Stimulated activated CD4-positive, alpha-beta T cell treated with anti-CD3 and anti-CD28 coated beads, Interleukin-15, amount 100 ng/mL, for 1 hour (primary cell): Measurements from ENCODE around the gene CDK5RAP2.
"Not testable (repeated sequence)": the region's sequence is repeated elsewhere in the genome, so short reads cannot be mapped to it uniquely, and the experiment has no call there.

Source experiments
- DNase-seq, 2 donors: peaks; one replicate each; pipeline ENCODE4 v3.0.0-alpha.2; 2020; ENCODE audit warnings: low read depth in 1 of 2, low spot score in 1 of 2

Gene CDK5RAP2

GRCh38 chr9:120580051-120580896 is at the start of gene CDK5RAP2:
CDK5RAP2 (minus strand) TSS chr9:120580167; CDS start chr9:120579978, 189 bp downstream.
- DNase-seq: peak; percentile 81

- DNase-seq: not testable (repeated sequence)
Measured at GRCh38 chr9:120628925-120629497, 49.0 kb upstream of the CDK5RAP2 start.

GRCh38 chr9:120628207-120628924 is 48.4 kb upstream of the CDK5RAP2 start:
- DNase-seq: no peak

- DNase-seq: no peak
Measured at GRCh38 chr9:120627073-120627472, 47.1 kb upstream of the CDK5RAP2 start.

GRCh38 chr9:120626512-120626911 is 46.5 kb upstream of the CDK5RAP2 start:
- no peak for DNase-seq

- no peak for DNase-seq
Measured at GRCh38 chr9:120625222-120625621, 45.3 kb upstream of the CDK5RAP2 start.

GRCh38 chr9:120622790-120623189 is 42.8 kb upstream of the CDK5RAP2 start:
- no peak for DNase-seq

GRCh38 chr9:120621941-120622340 is 42.0 kb upstream of the CDK5RAP2 start:
- DNase-seq: no peak

GRCh38 chr9:120619751-120620655 is 40.0 kb upstream of the CDK5RAP2 start:
- DNase-seq: peak in 1 of 2 donors; percentile 6

- DNase-seq: no peak
Measured at GRCh38 chr9:120616966-120617935, 37.3 kb upstream of the CDK5RAP2 start.

- DNase-seq: no peak
Measured at GRCh38 chr9:120612218-120612617, 32.3 kb upstream of the CDK5RAP2 start.

- no peak for DNase-seq
Measured at GRCh38 chr9:120611690-120612068, 31.7 kb upstream of the CDK5RAP2 start.

- no peak for DNase-seq
Measured at GRCh38 chr9:120610975-120611689, 31.2 kb upstream of the CDK5RAP2 start.

GRCh38 chr9:120609636-120610035 is 29.7 kb upstream of the CDK5RAP2 start:
- DNase-seq: no peak

- DNase-seq: no peak
Measured at GRCh38 chr9:120608421-120608820, 28.5 kb upstream of the CDK5RAP2 start.

- DNase-seq: no peak
Measured at GRCh38 chr9:120603591-120603990, 23.6 kb upstream of the CDK5RAP2 start.

- no peak for DNase-seq
Measured at GRCh38 chr9:120603010-120603409, 23.0 kb upstream of the CDK5RAP2 start.

GRCh38 chr9:120593955-120594277 is 13.9 kb upstream of the CDK5RAP2 start:
- DNase-seq: no peak

GRCh38 chr9:120593250-120593954 is 13.4 kb upstream of the CDK5RAP2 start:
- DNase-seq: no peak
